Germinal center (tissue), 1 donor: ENCODE results near the gene BAIAP2L1.

Source experiments
- DNase-seq: peaks from one replicate; pipeline ENCODE4 v3.0.0; 2012; ENCODE audit warnings: mixed read lengths, low spot score

The BAIAP2L1 gene

GRCh38 chr7:98267303-98267702 lies 133.6 kb downstream of the BAIAP2L1 start:
- no peak for DNase-seq

DNA sequence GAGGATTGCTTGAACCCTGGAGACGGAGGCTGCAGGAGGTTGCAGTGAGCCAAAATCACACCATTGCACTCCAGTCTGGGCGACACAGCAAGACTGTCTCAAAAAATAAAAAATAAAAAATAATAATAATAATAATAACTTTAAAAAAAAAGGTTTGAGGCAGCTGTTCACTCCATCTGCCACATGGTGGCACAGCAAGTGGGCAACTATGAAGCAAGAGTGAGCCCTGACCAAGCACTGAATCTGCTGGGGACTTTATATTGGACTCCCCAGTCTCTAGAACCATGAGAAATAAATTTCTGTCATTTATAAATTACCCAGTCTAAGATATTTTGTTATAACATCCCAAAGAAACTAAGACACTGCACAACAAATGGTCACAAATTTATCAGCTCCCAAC lies 134.1 kb downstream of the BAIAP2L1 start:
- no peak for DNase-seq

GRCh38 chr7:98265841-98266271 lies 135.0 kb downstream of the BAIAP2L1 start:
- DNase-seq, result no peak

DNA sequence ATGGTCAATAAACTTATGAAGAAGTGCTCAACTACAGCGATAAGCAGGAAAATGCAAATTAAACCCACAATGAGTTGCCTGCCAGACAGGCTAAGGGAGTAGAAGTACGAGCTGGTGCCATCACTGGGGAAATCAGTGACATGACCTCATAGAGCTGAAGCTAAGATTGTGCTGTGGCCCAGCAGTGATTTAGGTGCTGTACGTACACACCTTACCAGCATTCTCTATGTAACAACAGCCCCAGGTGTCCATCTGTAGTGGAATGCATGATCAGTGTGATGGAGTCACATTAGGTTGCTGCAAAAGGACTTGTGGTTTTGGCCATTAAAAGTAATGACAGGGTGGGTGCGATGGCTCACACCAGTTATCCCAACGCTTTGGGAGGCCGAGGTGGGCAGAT lies 143.2 kb downstream of the BAIAP2L1 start:
- no peak for DNase-seq

GRCh38 chr7:98256431-98256830 lies 144.5 kb downstream of the BAIAP2L1 start:
- DNase-seq, result no peak

- DNase-seq, result no peak
These were observed 145.8 kb downstream of the BAIAP2L1 start for GRCh38 chr7:98254951-98255610.

- no peak for DNase-seq
These were observed 146.4 kb downstream of the BAIAP2L1 start for GRCh38 chr7:98254516-98254915.

GRCh38 chr7:98252425-98253054 lies 148.3 kb downstream of the BAIAP2L1 start:
- no peak for DNase-seq

- peak; percentile 98 for DNase-seq
These were observed 149.1 kb downstream of the BAIAP2L1 start, which contains the start of gene TECPR1 for GRCh38 chr7:98251601-98252424. TECPR1 (minus strand) TSS chr7:98252232; CDS start chr7:98246146, 6,086 bp downstream.

DNA sequence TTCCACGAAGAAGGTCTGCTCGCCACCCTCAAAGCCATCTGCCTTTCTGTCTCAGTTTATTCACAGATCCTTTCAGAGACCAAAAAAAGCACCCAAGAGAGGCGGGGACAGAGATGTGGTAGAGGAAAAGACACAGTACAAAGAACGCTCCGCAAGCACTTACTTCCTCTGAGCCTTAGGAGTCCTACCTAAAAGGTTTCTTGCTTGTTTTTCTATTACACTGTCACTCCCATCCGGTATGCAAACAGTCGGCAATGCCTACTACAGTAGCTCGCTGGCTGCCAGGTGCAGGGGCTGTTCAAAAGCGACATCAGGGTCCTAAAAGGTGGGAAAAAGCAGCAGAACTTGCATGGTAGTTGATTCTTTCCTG lies 149.7 kb downstream of the BAIAP2L1 start:
- peak; percentile 70 for DNase-seq

DNA sequence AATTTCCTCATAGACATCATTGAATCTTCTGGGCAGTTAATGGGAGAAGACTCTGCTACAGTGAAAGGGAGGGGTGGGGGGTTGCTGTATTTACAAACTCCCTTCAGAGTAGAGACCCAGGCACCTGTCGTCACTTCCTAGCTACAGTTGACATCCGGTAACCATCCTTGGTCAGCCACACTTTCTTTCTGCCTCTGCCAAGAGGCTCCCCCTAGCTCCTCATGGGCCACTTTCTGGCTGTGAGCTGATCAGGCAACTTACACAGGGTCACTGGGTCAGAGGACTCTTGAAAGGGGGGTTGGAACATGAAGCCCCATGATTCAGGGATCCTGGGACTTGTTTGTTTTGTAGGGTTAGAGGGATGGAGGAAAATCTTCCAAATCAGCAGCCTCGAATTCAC lies 150.1 kb downstream of the BAIAP2L1 start:
- DNase-seq, result peak; percentile 38

GRCh38 chr7:98249106-98249505 lies 151.8 kb downstream of the BAIAP2L1 start:
- DNase-seq, result no peak

GRCh38 chr7:98248156-98248555 lies 152.7 kb downstream of the BAIAP2L1 start:
- no peak for DNase-seq

DNA sequence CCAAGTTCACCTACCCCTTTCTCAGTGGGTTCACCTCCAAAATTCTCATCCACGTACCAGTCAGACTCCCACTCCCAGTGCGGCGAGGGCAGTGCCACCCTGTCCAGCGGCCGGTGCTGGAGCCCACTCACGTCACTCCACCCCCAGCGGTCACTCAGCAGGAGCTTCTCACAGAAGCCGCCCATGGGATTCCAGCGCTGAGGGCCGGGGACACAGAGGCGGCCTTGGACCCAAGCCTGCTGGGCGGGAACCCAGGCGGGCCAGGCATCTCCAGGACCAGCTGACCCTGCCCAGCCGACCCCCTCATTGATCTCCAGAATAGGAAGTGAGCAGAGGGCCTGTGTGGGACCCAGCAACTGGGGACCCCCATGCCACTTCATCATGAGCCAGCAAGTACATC lies 156.0 kb downstream of the BAIAP2L1 start:
- DNase-seq, result no peak

- no peak for DNase-seq
These were observed 158.0 kb downstream of the BAIAP2L1 start for GRCh38 chr7:98242934-98243333.

GRCh38 chr7:98242342-98242741 lies 158.5 kb downstream of the BAIAP2L1 start:
- no peak for DNase-seq

DNA sequence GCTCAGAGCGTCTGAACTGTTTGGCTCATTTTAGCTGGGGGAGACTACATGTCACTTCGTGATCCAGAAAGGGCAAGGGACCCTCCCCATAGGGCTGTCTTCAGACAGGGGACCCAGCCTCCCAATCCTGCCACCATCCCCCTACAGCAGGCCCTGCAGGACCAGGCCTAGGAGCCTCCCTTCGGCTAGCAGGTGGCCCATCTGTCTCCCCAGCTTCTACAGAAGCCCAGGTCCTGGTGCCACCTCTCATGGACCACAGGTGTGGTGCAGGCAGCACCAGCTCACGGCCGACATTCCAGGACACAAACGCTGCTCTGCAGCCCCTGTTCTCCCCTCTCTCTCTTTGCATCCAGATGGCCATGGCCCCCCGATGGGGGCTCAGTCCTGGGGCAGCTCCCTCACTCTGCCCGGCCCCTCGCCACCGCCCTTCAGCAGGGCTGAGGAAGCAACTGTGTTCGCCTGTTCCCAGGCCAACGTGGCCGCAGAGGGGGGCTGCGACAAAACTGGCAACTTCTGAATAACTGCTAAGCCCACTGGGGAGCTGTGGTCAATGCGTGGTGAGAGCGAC lies 159.1 kb downstream of the BAIAP2L1 start:
- no peak for DNase-seq
